A549 (cell line): ENCODE data around the gene SLC9A9. TPM values are rescaled to one million over a fixed set of nuclear protein-coding genes. Genes with fewer than 3 reads are reported as not detected.

Experiments
- ATAC-seq, 2 experiments: fragments of 200-7000 bp in 1 of 2; fragments of >200 bp in 1 of 2; cut with Nextera tagmentation in 1 of 2; cut with Tn5 transposase in 1 of 2; 3 replicates each; pipeline versions ENCODE4 v1.8.0 to v1.9.1; 2018 to 2020; ENCODE audit warnings: mild to moderate bottlenecking in 1 of 2, moderate library complexity in 1 of 2
- CTCF ChIA-PET: fragments of 300-600 bp; sonication (Branson Sonifier 250); formaldehyde crosslinking; extraction: SDS; loops from one replicate; lab custom pipeline; 2021; ENCODE audit warnings: antibody characterized with exemption, inconsistent platforms; lab: Yijun Ruan, JAX
- POLR2A ChIA-PET: fragments of 350-600 bp; formaldehyde crosslinking; extraction: SDS; loops from one replicate; lab custom pipeline; 2021; ENCODE audit warnings: antibody characterized with exemption, inconsistent platforms; lab: Yijun Ruan, JAX
- DNase-seq, 2 experiments: peaks; one replicate each; pipeline versions ENCODE4 v3.0.0 to v3.0.0-alpha.2; 2011 to 2016; ENCODE audit warnings: low read depth in 1 of 2, low spot score in 1 of 2
- FAIRE-seq: peaks from 2 replicates; lab custom pipeline; 2011; peaks lifted over from hg19 to GRCh38; lab: Jason Lieb, UNC
- H3K27ac ChIP-seq, 2 experiments: fragments of >200 bp; sonication (Bioruptor Twin); formaldehyde crosslinking; 3 replicates each; pipeline ENCODE4 v1.5.1; 2016 to 2017
- H3K4me1 ChIP-seq: fragments of >200 bp; sonication (Bioruptor Twin); formaldehyde crosslinking; 3 replicates; pipeline ENCODE4 v1.6.1; 2016
- H3K4me2 ChIP-seq: fragments of >200 bp; sonication (Bioruptor Twin); formaldehyde crosslinking; 3 replicates; pipeline ENCODE4 v1.6.1; 2016
- H3K4me3 ChIP-seq: fragments of >200 bp; sonication (Bioruptor Twin); formaldehyde crosslinking; 3 replicates; pipeline ENCODE4 v1.5.1; 2016
- H3K9me3 ChIP-seq: fragments of >200 bp; sonication (Bioruptor Twin); formaldehyde crosslinking; 3 replicates; pipeline ENCODE4 v1.6.1; 2016
- BHLHE40 ChIP-seq: IDR thresholded peaks from 2 replicates; pipeline ENCODE4 v1.6.1; 2012; ENCODE audit warnings: low read depth, low read length, inconsistent platforms
- CBX8 ChIP-seq: fragments of 200-600 bp; sonication (generic); IDR thresholded peaks from 2 replicates; pipeline ENCODE4 v1.6.1; 2016
- CEBPB ChIP-seq, 2 experiments: fragments of >200 bp in 1 of 2; sonication (Bioruptor Twin) in 1 of 2; formaldehyde crosslinking in 1 of 2; IDR thresholded peaks; 2 replicates each; pipeline ENCODE4 v1.6.1; 2012 to 2016
- CHD4 ChIP-seq: fragments of 200-600 bp; sonication (generic); IDR thresholded peaks from 2 replicates; pipeline ENCODE4 v1.6.1; 2016; ENCODE audit warnings: antibody characterized with exemption, mild to moderate bottlenecking, borderline replicate concordance
- E2F6 ChIP-seq: IDR thresholded peaks from 2 replicates; pipeline ENCODE4 v1.6.1; 2012; ENCODE audit warnings: low read depth, borderline replicate concordance
- EHF ChIP-seq: fragments of 250-450 bp; sonication (Bioruptor Pico); IDR thresholded peaks from 2 replicates; pipeline ENCODE4 v1.5.0; 2020; ENCODE audit warnings: mild to moderate bottlenecking
- EHMT2 ChIP-seq: fragments of 200-600 bp; sonication (generic); IDR thresholded peaks from 2 replicates; pipeline ENCODE4 v1.6.1; 2016; ENCODE audit warnings: antibody characterized with exemption, low read depth, mild to moderate bottlenecking, moderate library complexity
- EP300 ChIP-seq, 2 experiments: fragments of >200 bp; sonication (Bioruptor Twin); formaldehyde crosslinking; IDR thresholded peaks; 2 replicates in 1 of 2; 3 replicates in 1 of 2; pipeline ENCODE4 v1.6.1; 2016 to 2017
- ESRRA ChIP-seq: fragments of 150-350 bp; IDR thresholded peaks from 2 replicates; pipeline ENCODE4 v1.6.1; 2014; ENCODE audit warnings: mild to moderate bottlenecking, low read length, borderline replicate concordance
- FOSL2 ChIP-seq, 2 experiments: fragments of 450-650 bp in 1 of 2; fragments of >200 bp in 1 of 2; sonication (Bioruptor Twin) in 1 of 2; formaldehyde crosslinking; IDR thresholded peaks; 2 replicates each; pipeline versions ENCODE4 v1.5.0 to v1.6.1; 2016 to 2020; ENCODE audit warnings: mild to moderate bottlenecking in 1 of 2, moderate library complexity in 1 of 2
- FOXS1 ChIP-seq: fragments of 250-450 bp; sonication (Bioruptor Pico); IDR thresholded peaks from 2 replicates; pipeline ENCODE4 v1.5.0; 2020; ENCODE audit warnings: mild to moderate bottlenecking, moderate library complexity
- GATA3 ChIP-seq: IDR thresholded peaks from 2 replicates; pipeline ENCODE4 v1.6.1; 2012; ENCODE audit warnings: borderline replicate concordance
- HDAC2 ChIP-seq: fragments of 200-600 bp; sonication (generic); IDR thresholded peaks from 2 replicates; pipeline ENCODE4 v1.6.1; 2016
- HOXA7 ChIP-seq: fragments of 250-450 bp; sonication (Bioruptor Pico); IDR thresholded peaks from 2 replicates; pipeline ENCODE4 v1.5.0; 2020; ENCODE audit warnings: mild to moderate bottlenecking, moderate library complexity
- JUN ChIP-seq, 2 experiments: fragments of >200 bp; sonication (Bioruptor Twin); formaldehyde crosslinking; IDR thresholded peaks; 2 replicates in 1 of 2; 3 replicates in 1 of 2; pipeline ENCODE4 v1.6.1; 2016 to 2017
- KDM1A ChIP-seq: fragments of 200-600 bp; sonication (generic); IDR thresholded peaks from 2 replicates; pipeline ENCODE4 v1.6.1; 2016; ENCODE audit warnings: low read depth, mild to moderate bottlenecking
- KDM5A ChIP-seq: fragments of 200-600 bp; sonication (generic); IDR thresholded peaks from 2 replicates; pipeline ENCODE4 v1.6.1; 2016; ENCODE audit warnings: antibody characterized with exemption, mild to moderate bottlenecking
- MAZ ChIP-seq: fragments of 150-350 bp; IDR thresholded peaks from 2 replicates; pipeline ENCODE4 v1.6.1; 2014; ENCODE audit warnings: antibody characterized with exemption, low read depth, low read length, borderline replicate concordance
- NPAS2 ChIP-seq: fragments of 250-450 bp; sonication (Bioruptor Pico); IDR thresholded peaks from 2 replicates; pipeline ENCODE4 v1.8.0; 2022; ENCODE audit warnings: mild to moderate bottlenecking, moderate library complexity, borderline replicate concordance
- NR3C1 ChIP-seq: fragments of >200 bp; sonication (Bioruptor Twin); formaldehyde crosslinking; IDR thresholded peaks from 3 replicates; pipeline ENCODE4 v1.6.1; 2017
- PBX3 ChIP-seq: IDR thresholded peaks from 2 replicates; pipeline ENCODE4 v1.6.1; 2012
- PHF8 ChIP-seq: fragments of 200-600 bp; sonication (generic); IDR thresholded peaks from 2 replicates; pipeline ENCODE4 v1.6.1; 2016; ENCODE audit warnings: low read depth, mild to moderate bottlenecking, antibody characterized with exemption, moderate library complexity, borderline replicate concordance
- POLR2AphosphoS2 ChIP-seq: conservative IDR thresholded peaks from 2 replicates; pipeline ENCODE4 v1.6.1; 2012; ENCODE audit warnings: low read length, improper control_type of control experiment, inconsistent platforms
- RAD21 ChIP-seq, 2 experiments: fragments of >200 bp in 1 of 2; sonication (Bioruptor Twin) in 1 of 2; formaldehyde crosslinking in 1 of 2; IDR thresholded peaks in 1 of 2; conservative IDR thresholded peaks in 1 of 2; 2 replicates in 1 of 2; 3 replicates in 1 of 2; pipeline ENCODE4 v1.6.1; 2012 to 2018; ENCODE audit warnings: inconsistent platforms in 1 of 2
- RARB ChIP-seq: fragments of 250-450 bp; sonication (Bioruptor Pico); IDR thresholded peaks from 2 replicates; pipeline ENCODE4 v1.8.0; 2021; ENCODE audit warnings: mild to moderate bottlenecking, moderate library complexity
- RCOR1 ChIP-seq: fragments of 150-350 bp; IDR thresholded peaks from 2 replicates; pipeline ENCODE4 v1.6.1; 2014; ENCODE audit warnings: antibody characterized with exemption, low read length, low read depth
- SMC3 ChIP-seq: fragments of >200 bp; sonication (Bioruptor Twin); formaldehyde crosslinking; IDR thresholded peaks from 3 replicates; pipeline ENCODE4 v1.6.1; 2018; ENCODE audit warnings: inconsistent platforms
- SREBF2 ChIP-seq: fragments of 450-650 bp; IDR thresholded peaks from 2 replicates; pipeline ENCODE4 v1.6.1; 2014; ENCODE audit warnings: mild to moderate bottlenecking, moderate library complexity
- ZC3H11A ChIP-seq: fragments of 450-650 bp; IDR thresholded peaks from 2 replicates; pipeline ENCODE4 v1.6.1; 2014; ENCODE audit warnings: antibody characterized with exemption, mild to moderate bottlenecking
- ZNF302 ChIP-seq: fragments of 250-450 bp; sonication (Bioruptor Pico); IDR thresholded peaks from 2 replicates; pipeline ENCODE4 v1.9.0; 2021; ENCODE audit warnings: inconsistent platforms, mild to moderate bottlenecking, moderate library complexity
- WGBS: methylation state at CpG from one replicate; pipeline ENCODE4 v1.1.6; 2017; ENCODE audit errors: missing lambda C conversion rate; 5-methylcytosine and 5-hydroxymethylcytosine counted together
- polyA plus RNA-seq, 4 experiments: library from polyadenylated mRNA; depleted of rRNA in 3 of 4; stranded (reverse); fragments of >200 nt; fragmentation: RNase III in 1 of 4; extraction: RNeasy Plus Mini Kit Qiagen cat#74134 plus additional on column Dnase treatment in 1 of 4; gene quantifications; 2 replicates in 3 of 4; 3 replicates in 1 of 4; pipeline ENCODE4 v1.2.3, GENCODE V29; 2011 to 2017
- TF ChIP-seq, protein P1 (sequence below): fragments of 150-350 bp; IDR thresholded peaks from 2 replicates; pipeline ENCODE4 v1.6.1; 2014; ENCODE audit warnings: low read depth, mild to moderate bottlenecking, low read length

The SLC9A9 gene
- polyA plus RNA-seq, 2 of the 4 experiments (the other 2 are of a cell fraction), result 0.10 to 0.32 TPM

- ATAC-seq (no peak), DNase-seq (no peak), FAIRE-seq (no peak)
- Histone ChIP-seq H3K4me3 (no peak overlapping the region), H3K9me3 (no peaks in the 10 kb centered on the region), H3K4me2 (no peak overlapping the region), H3K4me1 (no peaks in the 10 kb centered on the region), H3K27ac (no peak overlapping the region)
- ChIA-PET POLR2A (interaction anchor here (0.7 kb wide), 1 partner anchor 541 kb away, joined by 4 read pairs; no protein-coding TSS in a partner anchor), CTCF (interaction anchor here (0.6 kb wide), 1 partner anchor 58 kb away, joined by 4 read pairs; no protein-coding TSS in a partner anchor)
- whole genome bisulfite sequencing, result 35% methylated on average over 2 of the region's 2 CpGs
- TF ChIP-seq CBX8, result no peak
- no peak for TF ChIP-seq RARB (CRISPR knock-in tag)
- no peak for TF ChIP-seq PBX3
- no peak for TF ChIP-seq FOXS1
- no peak for TF ChIP-seq KDM1A
- no peak for TF ChIP-seq GATA3
- no peak for TF ChIP-seq EP300 (IDR thresholded peaks at IDR 0.05)
- TF ChIP-seq HOXA7 (CRISPR knock-in tag), result no peak
- TF ChIP-seq EHF (CRISPR knock-in tag), result no peak
- TF ChIP-seq FOSL2 (IDR thresholded peaks at IDR 0.05), result no peak
- TF ChIP-seq FOSL2 (CRISPR knock-in tag; IDR thresholded peaks at IDR 0.05), result no peak
- TF ChIP-seq, protein P1, sequence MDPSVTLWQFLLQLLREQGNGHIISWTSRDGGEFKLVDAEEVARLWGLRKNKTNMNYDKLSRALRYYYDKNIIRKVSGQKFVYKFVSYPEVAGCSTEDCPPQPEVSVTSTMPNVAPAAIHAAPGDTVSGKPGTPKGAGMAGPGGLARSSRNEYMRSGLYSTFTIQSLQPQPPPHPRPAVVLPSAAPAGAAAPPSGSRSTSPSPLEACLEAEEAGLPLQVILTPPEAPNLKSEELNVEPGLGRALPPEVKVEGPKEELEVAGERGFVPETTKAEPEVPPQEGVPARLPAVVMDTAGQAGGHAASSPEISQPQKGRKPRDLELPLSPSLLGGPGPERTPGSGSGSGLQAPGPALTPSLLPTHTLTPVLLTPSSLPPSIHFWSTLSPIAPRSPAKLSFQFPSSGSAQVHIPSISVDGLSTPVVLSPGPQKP, result no peak
- no peak for TF ChIP-seq CHD4
- TF ChIP-seq PHF8, result no peak
- no peak for TF ChIP-seq ZNF302 (CRISPR knock-in tag)
- TF ChIP-seq ESRRA, result no peak
- no peak for TF ChIP-seq RCOR1
- TF ChIP-seq RAD21 (conservative IDR thresholded peaks at IDR 0.05 in 1 of 2, IDR thresholded peaks at IDR 0.05 in 1 of 2), result no peak
- TF ChIP-seq EHMT2, result no peak
- no peak for TF ChIP-seq NPAS2 (CRISPR knock-in tag)
These were observed 261.7 kb downstream of the SLC9A9 start for GRCh38 chr3:143586576-143586975.

DNA sequence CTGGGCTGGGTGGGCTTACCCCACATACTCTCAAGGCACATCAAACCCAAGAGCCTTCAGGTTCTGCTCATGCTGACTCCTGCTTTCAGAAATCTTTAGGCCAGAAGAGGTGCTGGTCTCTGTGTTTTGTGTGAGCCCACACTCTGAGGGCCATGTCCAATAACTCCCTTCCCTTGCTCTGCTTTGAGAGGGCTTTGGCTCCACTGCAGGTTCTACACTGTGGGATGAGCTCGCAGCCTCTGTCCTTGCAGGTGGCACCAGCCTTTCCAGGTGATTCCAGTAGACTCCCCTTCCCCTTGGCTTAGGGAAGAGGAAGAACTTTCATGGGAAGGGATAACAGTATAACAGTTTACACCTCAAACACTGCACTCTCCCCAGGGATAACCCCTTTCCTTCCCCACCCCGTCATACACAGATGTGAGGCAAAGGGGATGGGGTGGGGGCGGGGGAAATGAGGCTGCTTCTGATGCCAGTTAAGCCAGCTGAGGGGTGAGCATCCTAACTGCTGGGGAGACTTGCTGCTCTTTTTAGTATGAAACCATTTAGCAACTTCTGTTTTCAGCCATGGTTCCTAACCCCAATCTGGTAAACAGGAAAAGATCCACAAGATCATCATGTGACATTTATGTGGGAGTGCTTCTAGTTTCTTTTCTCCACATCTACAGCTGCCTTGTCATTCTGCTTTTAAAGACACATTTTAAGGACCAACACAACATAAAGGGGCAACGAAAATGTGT lies 262.4 kb downstream of the SLC9A9 start:
- H3K4me2 ChIP-seq, result no peak overlapping the region
- CTCF ChIA-PET, result interaction anchor here (0.6 kb wide), 2 partner anchors 16 to 58 kb away, joined by 3 to 4 read pairs; no protein-coding TSS in a partner anchor
- no peak for DNase-seq
- WGBS, result 24% methylated on average over 4 of the region's 4 CpGs
- TF ChIP-seq SREBF2 (no peak), NR3C1 (no peak), ZC3H11A (no peak), HDAC2 (no peak), E2F6 (no peak), BHLHE40 (no peak), JUN (IDR thresholded peaks at IDR 0.05) (no peak), KDM5A (no peak), EP300 (IDR thresholded peaks at IDR 0.05) (no peak), CEBPB (IDR thresholded peaks at IDR 0.05) (no peak), POLR2AphosphoS2 (no peak), ZNF302 (CRISPR knock-in tag) (no peak), MAZ (no peak), HOXA7 (CRISPR knock-in tag) (no peak), SMC3 (no peak), EHF (CRISPR knock-in tag) (no peak)
- ATAC-seq, result no peak
- no peaks in the 10 kb centered on the region for H3K9me3 ChIP-seq
- no peak for FAIRE-seq
- no peaks in the 10 kb centered on the region for H3K4me1 ChIP-seq
- no peak overlapping the region for H3K27ac ChIP-seq
- H3K4me3 ChIP-seq, result no peak overlapping the region
- POLR2A ChIA-PET, result no interaction called here
